CD4-positive, CD25-positive, alpha-beta regulatory T cell (primary cell): ENCODE measurements around the gene RNF157. TPM values are rescaled to one million over a fixed set of nuclear protein-coding genes. Genes with fewer than 3 reads are reported as not detected.

Experiments
- ATAC-seq, 2 donors: fragments of 150-1000 bp; cut with Tn5 transposase; one replicate each; pipeline ENCODE4 v1.10.0; 2021; ENCODE audit warnings: low read depth in 2 of 2, moderate number of reproducible peaks in 2 of 2, moderate library complexity in 1 of 2
- DNase-seq, 3 donors: peaks; one replicate each; pipeline versions ENCODE4 v3.0.0 to v3.0.0-alpha.2; 2012 to 2022; ENCODE audit warnings: mixed read lengths in 1 of 3
- H3K27ac ChIP-seq: one replicate; pipeline ENCODE4 v1.7.0; 2013; ENCODE audit warnings: mild to moderate bottlenecking, low read length; ENCODE audit not compliant: insufficient read depth, poor library complexity, severe bottlenecking
- H3K27me3 ChIP-seq: one replicate; pipeline ENCODE4 v1.7.0; 2013; ENCODE audit warnings: low read length; ENCODE audit not compliant: control insufficient read depth, insufficient read depth
- H3K36me3 ChIP-seq: one replicate; pipeline ENCODE4 v1.7.0; 2013; ENCODE audit warnings: mild to moderate bottlenecking, low read length, moderate library complexity; ENCODE audit not compliant: control insufficient read depth, insufficient read depth
- H3K4me1 ChIP-seq: 2 replicates; pipeline ENCODE4 v1.7.0; 2013; ENCODE audit warnings: mild to moderate bottlenecking, low read length; ENCODE audit not compliant: insufficient read depth, control insufficient read depth, poor library complexity, severe bottlenecking
- H3K4me3 ChIP-seq: one replicate; pipeline ENCODE4 v1.7.0; 2013; ENCODE audit warnings: low read depth, mild to moderate bottlenecking, low read length, moderate library complexity
- H3K9me3 ChIP-seq, 2 experiments: 1 replicate in 1 of 2; 2 replicates in 1 of 2; pipeline ENCODE4 v1.7.0; 2013; ENCODE audit warnings: low read length in 2 of 2, mild to moderate bottlenecking in 1 of 2, moderate library complexity in 1 of 2; ENCODE audit not compliant: control insufficient read depth in 2 of 2
- H3K27ac Mint-ChIP-seq, 3 donors: one replicate each; pipeline ENCODE4 v1.8.0; 2020 to 2022; ENCODE audit warnings: mild to moderate bottlenecking in 3 of 3, mixed read lengths in 3 of 3, moderate library complexity in 2 of 3
- H3K27me3 Mint-ChIP-seq: one replicate; pipeline ENCODE4 v1.8.0; 2022; ENCODE audit warnings: mild to moderate bottlenecking, mixed read lengths
- H3K36me3 Mint-ChIP-seq: one replicate; pipeline ENCODE4 v1.8.0; 2020; ENCODE audit warnings: mixed read lengths
- H3K4me1 Mint-ChIP-seq, 4 donors: one replicate each; pipeline ENCODE4 v1.8.0; 2020 to 2022; ENCODE audit warnings: mixed read lengths in 4 of 4, mild to moderate bottlenecking in 1 of 4
- H3K4me3 Mint-ChIP-seq, 4 donors: one replicate each; pipeline ENCODE4 v1.8.0; 2020 to 2022; ENCODE audit warnings: mild to moderate bottlenecking in 4 of 4, mixed read lengths in 4 of 4, moderate library complexity in 3 of 4
- H3K9me3 Mint-ChIP-seq, 7 donors: one replicate each; pipeline ENCODE4 v1.8.0; 2020 to 2022; ENCODE audit warnings: mixed read lengths in 7 of 7, mild to moderate bottlenecking in 3 of 7, moderate library complexity in 2 of 7
- polyA plus RNA-seq, 4 donors: library from polyadenylated mRNA; unstranded; fragments of 300-500 nt; fragmentation: Illumina TruSeq; gene quantifications; one replicate each; pipeline ENCODE4 v1.2.3, GENCODE V29; 2021
- total RNA-seq: library from RNA; stranded (reverse); gene quantifications from one replicate; pipeline ENCODE4 v1.2.3, GENCODE V29; 2022

Gene RNF157
- total and polyA plus RNA-seq, 5 donors from 2014 or later, result 3.3 to 17.7 (median 5.1) TPM

- H3K27me3 Mint-ChIP-seq, result peaks cover 5% of the 10 kb centered on the region
- no peak overlapping the region for H3K4me3 ChIP-seq
- peaks cover 0 to 19% (median 5%) of the 10 kb centered on the region in 4 donors for H3K4me1 Mint-ChIP-seq
- H3K27ac ChIP-seq, result no peak overlapping the region
- no peaks in the 10 kb centered on the region for H3K9me3 Mint-ChIP-seq
- H3K4me1 ChIP-seq, result no peaks in the 10 kb centered on the region
- H3K9me3 ChIP-seq, result no peaks in the 10 kb centered on the region
- no peaks in the 10 kb centered on the region for H3K27me3 ChIP-seq
- H3K4me3 Mint-ChIP-seq, result no peak overlapping the region
- H3K27ac Mint-ChIP-seq, result no peak overlapping the region
- ATAC-seq, result no peak
- DNase-seq, result no peak
- H3K36me3 Mint-ChIP-seq, result no peaks in the 10 kb centered on the region
- H3K36me3 ChIP-seq, result no peaks in the 10 kb centered on the region
Observed at GRCh38 chr17:76131692-76132573, 108.4 kb downstream of the RNF157 start.

- no peaks in the 10 kb centered on the region for H3K9me3 Mint-ChIP-seq
- Histone ChIP-seq H3K4me3 (no peak overlapping the region), H3K4me1 (no peaks in the 10 kb centered on the region), H3K27ac (no peak overlapping the region), H3K9me3 (no peaks in the 10 kb centered on the region), H3K27me3 (no peaks in the 10 kb centered on the region), H3K36me3 (no peaks in the 10 kb centered on the region)
- H3K27ac Mint-ChIP-seq, result peak overlapping the region; percentile 41 to 59 (median 53)
- H3K27me3 Mint-ChIP-seq, result peaks cover 5% of the 10 kb centered on the region
- H3K36me3 Mint-ChIP-seq, result no peaks in the 10 kb centered on the region
- no peak for ATAC-seq
- no peak for DNase-seq
- no peak overlapping the region for H3K4me3 Mint-ChIP-seq
- H3K4me1 Mint-ChIP-seq, result peaks cover 0 to 24% (median 7%) of the 10 kb centered on the region in 4 donors
Observed at GRCh38 chr17:76131051-76131691, 109.1 kb downstream of the RNF157 start.

- Mint-ChIP-seq H3K27me3 (peaks cover 9% of the 10 kb centered on the region), H3K27ac (peak overlapping the region in 2 of 3 donors; percentile 41 to 59), H3K4me3 (no peak overlapping the region), H3K36me3 (no peaks in the 10 kb centered on the region), H3K9me3 (no peaks in the 10 kb centered on the region), H3K4me1 (peaks cover 0 to 24% (median 9%) of the 10 kb centered on the region in 4 donors)
- Histone ChIP-seq H3K4me1 (no peaks in the 10 kb centered on the region), H3K4me3 (no peak overlapping the region), H3K9me3 (no peaks in the 10 kb centered on the region), H3K27ac (no peak overlapping the region), H3K36me3 (no peaks in the 10 kb centered on the region), H3K27me3 (no peaks in the 10 kb centered on the region)
- DNase-seq (no peak), ATAC-seq (no peak)
Observed at GRCh38 chr17:76130473-76130872, 109.8 kb downstream of the RNF157 start.

GRCh38 chr17:76125922-76126321 is 114.4 kb downstream of the RNF157 start:
- no peaks in the 10 kb centered on the region for H3K9me3 ChIP-seq
- H3K4me3 ChIP-seq, result no peak overlapping the region
- H3K9me3 Mint-ChIP-seq, result no peaks in the 10 kb centered on the region
- H3K4me3 Mint-ChIP-seq, result peak overlapping the region in 1 of 4 donors; percentile 21
- peaks cover 4% of the 10 kb centered on the region for H3K27me3 Mint-ChIP-seq
- ATAC-seq (no peak), DNase-seq (no peak)
- H3K36me3 Mint-ChIP-seq, result no peaks in the 10 kb centered on the region
- no peak overlapping the region for H3K27ac ChIP-seq
- H3K36me3 ChIP-seq, result no peaks in the 10 kb centered on the region
- peak overlapping the region in 2 of 3 donors; percentile 12 to 32 for H3K27ac Mint-ChIP-seq
- H3K27me3 ChIP-seq, result no peaks in the 10 kb centered on the region
- peaks cover 9% of the 10 kb centered on the region for H3K4me1 ChIP-seq
- peaks cover 0 to 22% (median 10%) of the 10 kb centered on the region in 4 donors for H3K4me1 Mint-ChIP-seq

- no peaks in the 10 kb centered on the region for H3K36me3 Mint-ChIP-seq
- ATAC-seq (no peak), DNase-seq (no peak)
- no peaks in the 10 kb centered on the region for H3K9me3 ChIP-seq
- no peak overlapping the region for H3K4me3 Mint-ChIP-seq
- H3K27ac ChIP-seq, result no peak overlapping the region
- H3K4me1 Mint-ChIP-seq, result peaks cover 0 to 24% (median 10%) of the 10 kb centered on the region in 4 donors
- no peak overlapping the region for H3K4me3 ChIP-seq
- H3K27ac Mint-ChIP-seq, result peak overlapping the region in 1 of 3 donors; percentile 32
- H3K27me3 Mint-ChIP-seq, result peaks cover 4% of the 10 kb centered on the region
- no peaks in the 10 kb centered on the region for H3K27me3 ChIP-seq
- H3K9me3 Mint-ChIP-seq, result no peaks in the 10 kb centered on the region
- H3K4me1 ChIP-seq, result peaks cover 9% of the 10 kb centered on the region
- no peaks in the 10 kb centered on the region for H3K36me3 ChIP-seq
Observed at GRCh38 chr17:76125391-76125675, 115.0 kb downstream of the RNF157 start.

- DNase-seq, result peak in 1 of 3 donors; percentile 28
- no peaks in the 10 kb centered on the region for H3K27me3 ChIP-seq
- Mint-ChIP-seq H3K36me3 (no peaks in the 10 kb centered on the region), H3K27me3 (peaks cover 4% of the 10 kb centered on the region), H3K27ac (peak overlapping the region in 1 of 3 donors; percentile 67), H3K9me3 (no peaks in the 10 kb centered on the region), H3K4me1 (peaks cover 0 to 24% (median 10%) of the 10 kb centered on the region in 4 donors), H3K4me3 (no peak overlapping the region)
- H3K4me1 ChIP-seq, result peaks cover 9% of the 10 kb centered on the region
- no peak overlapping the region for H3K4me3 ChIP-seq
- no peak overlapping the region for H3K27ac ChIP-seq
- no peaks in the 10 kb centered on the region for H3K9me3 ChIP-seq
- no peaks in the 10 kb centered on the region for H3K36me3 ChIP-seq
- ATAC-seq, result no peak
Observed at GRCh38 chr17:76124582-76125390, 115.5 kb downstream of the RNF157 start.

GRCh38 chr17:76123749-76124581 is 116.3 kb downstream of the RNF157 start:
- DNase-seq, result peak in 2 of 3 donors; percentile 24 to 66

More at GRCh38 chr17:76123749-76124581, 116.3 kb downstream of the RNF157 start:
- H3K9me3 ChIP-seq, result no peaks in the 10 kb centered on the region
- peaks cover 9% of the 10 kb centered on the region for H3K4me1 ChIP-seq
- H3K4me3 Mint-ChIP-seq, result peak overlapping the region in 3 of 4 donors; percentile 3 to 73 (median 56)
- no peaks in the 10 kb centered on the region for H3K36me3 Mint-ChIP-seq
- no peak overlapping the region for H3K27ac ChIP-seq
- no peak for ATAC-seq
- H3K4me3 ChIP-seq, result no peak overlapping the region
- peaks cover 4% of the 10 kb centered on the region for H3K27me3 Mint-ChIP-seq
- no peaks in the 10 kb centered on the region for H3K9me3 Mint-ChIP-seq
- peaks cover 0 to 24% (median 10%) of the 10 kb centered on the region in 4 donors for H3K4me1 Mint-ChIP-seq
- no peaks in the 10 kb centered on the region for H3K36me3 ChIP-seq
- peak overlapping the region; percentile 56 to 84 (median 83) for H3K27ac Mint-ChIP-seq
- H3K27me3 ChIP-seq, result no peaks in the 10 kb centered on the region
